A549 (cell line): Measurements from ENCODE around the gene SP100.

ENCODE experiments used
- EHF ChIP-seq: fragments of 250-450 bp; sonication (Bioruptor Pico); IDR thresholded peaks from 2 replicates; pipeline ENCODE4 v1.5.0; 2020; ENCODE audit warnings: mild to moderate bottlenecking
- JUN ChIP-seq, 2 experiments: fragments of >200 bp; sonication (Bioruptor Twin); formaldehyde crosslinking; IDR thresholded peaks; 2 replicates in 1 of 2; 3 replicates in 1 of 2; pipeline ENCODE4 v1.6.1; 2016 to 2017
- MAFK ChIP-seq: fragments of 450-650 bp; IDR thresholded peaks from 2 replicates; pipeline ENCODE4 v1.6.1; 2014; ENCODE audit not compliant: partially characterized antibody
- MAZ ChIP-seq: fragments of 150-350 bp; IDR thresholded peaks from 2 replicates; pipeline ENCODE4 v1.6.1; 2014; ENCODE audit warnings: antibody characterized with exemption, low read depth, low read length, borderline replicate concordance
- MYC ChIP-seq: IDR thresholded peaks from 2 replicates; pipeline ENCODE4 v1.6.1; 2012; ENCODE audit warnings: mild to moderate bottlenecking, inconsistent platforms, low read length, improper control_type of control experiment, borderline replicate concordance
- POLR2A ChIP-seq: IDR thresholded peaks from 2 replicates; pipeline ENCODE4 v1.6.1; 2012; ENCODE audit warnings: mild to moderate bottlenecking, low read length
- RAD21 ChIP-seq, 2 experiments: fragments of >200 bp in 1 of 2; sonication (Bioruptor Twin) in 1 of 2; formaldehyde crosslinking in 1 of 2; IDR thresholded peaks in 1 of 2; conservative IDR thresholded peaks in 1 of 2; 2 replicates in 1 of 2; 3 replicates in 1 of 2; pipeline ENCODE4 v1.6.1; 2012 to 2018; ENCODE audit warnings: inconsistent platforms in 1 of 2
- SREBF2 ChIP-seq: fragments of 450-650 bp; IDR thresholded peaks from 2 replicates; pipeline ENCODE4 v1.6.1; 2014; ENCODE audit warnings: mild to moderate bottlenecking, moderate library complexity
- TFCP2L1 ChIP-seq: fragments of 250-450 bp; sonication (Bioruptor Pico); IDR thresholded peaks from 2 replicates; pipeline ENCODE4 v1.5.0; 2021; ENCODE audit warnings: mild to moderate bottlenecking
- ZNF302 ChIP-seq: fragments of 250-450 bp; sonication (Bioruptor Pico); IDR thresholded peaks from 2 replicates; pipeline ENCODE4 v1.9.0; 2021; ENCODE audit warnings: inconsistent platforms, mild to moderate bottlenecking, moderate library complexity
- TF ChIP-seq, protein P1 (sequence below): fragments of >200 bp; sonication (Bioruptor Twin); formaldehyde crosslinking; IDR thresholded peaks from 3 replicates; pipeline ENCODE4 v1.5.1; 2016
- TF ChIP-seq, protein P2 (sequence below): IDR thresholded peaks from 2 replicates; pipeline ENCODE4 v1.6.1; 2012

DNA sequence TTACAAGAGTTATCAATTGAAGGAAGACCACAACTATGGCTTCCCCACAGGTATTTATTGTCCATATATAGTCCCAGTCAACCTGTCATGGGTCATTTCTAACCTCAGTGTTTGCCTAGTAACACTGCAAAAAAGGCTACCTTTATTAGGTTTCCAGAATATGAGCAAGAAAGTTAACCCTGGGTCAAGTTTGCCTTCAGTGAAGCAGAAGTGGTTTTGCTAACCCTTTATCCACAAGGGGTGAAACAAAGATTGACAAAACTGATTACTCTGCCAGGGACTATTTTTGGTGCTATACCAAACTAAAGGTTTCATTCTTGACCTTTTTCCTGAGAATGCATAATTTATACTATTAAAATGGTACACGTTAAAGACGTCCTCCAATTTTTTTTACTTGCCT is 28.8 kb downstream of the SP100 start:
- TF ChIP-seq JUN (IDR thresholded peaks at IDR 0.05) (no peak), EHF (CRISPR knock-in tag) (no peak), POLR2A (no peak), MAFK (no peak), ZNF302 (CRISPR knock-in tag) (no peak), SREBF2 (no peak), MYC (no peak), TFCP2L1 (CRISPR knock-in tag) (no peak), MAZ (no peak), RAD21 (conservative IDR thresholded peaks at IDR 0.05 in 1 of 2, IDR thresholded peaks at IDR 0.05 in 1 of 2) (no peak)
- TF ChIP-seq, protein P1, sequence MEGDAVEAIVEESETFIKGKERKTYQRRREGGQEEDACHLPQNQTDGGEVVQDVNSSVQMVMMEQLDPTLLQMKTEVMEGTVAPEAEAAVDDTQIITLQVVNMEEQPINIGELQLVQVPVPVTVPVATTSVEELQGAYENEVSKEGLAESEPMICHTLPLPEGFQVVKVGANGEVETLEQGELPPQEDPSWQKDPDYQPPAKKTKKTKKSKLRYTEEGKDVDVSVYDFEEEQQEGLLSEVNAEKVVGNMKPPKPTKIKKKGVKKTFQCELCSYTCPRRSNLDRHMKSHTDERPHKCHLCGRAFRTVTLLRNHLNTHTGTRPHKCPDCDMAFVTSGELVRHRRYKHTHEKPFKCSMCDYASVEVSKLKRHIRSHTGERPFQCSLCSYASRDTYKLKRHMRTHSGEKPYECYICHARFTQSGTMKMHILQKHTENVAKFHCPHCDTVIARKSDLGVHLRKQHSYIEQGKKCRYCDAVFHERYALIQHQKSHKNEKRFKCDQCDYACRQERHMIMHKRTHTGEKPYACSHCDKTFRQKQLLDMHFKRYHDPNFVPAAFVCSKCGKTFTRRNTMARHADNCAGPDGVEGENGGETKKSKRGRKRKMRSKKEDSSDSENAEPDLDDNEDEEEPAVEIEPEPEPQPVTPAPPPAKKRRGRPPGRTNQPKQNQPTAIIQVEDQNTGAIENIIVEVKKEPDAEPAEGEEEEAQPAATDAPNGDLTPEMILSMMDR = no peak
- TF ChIP-seq, protein P2, sequence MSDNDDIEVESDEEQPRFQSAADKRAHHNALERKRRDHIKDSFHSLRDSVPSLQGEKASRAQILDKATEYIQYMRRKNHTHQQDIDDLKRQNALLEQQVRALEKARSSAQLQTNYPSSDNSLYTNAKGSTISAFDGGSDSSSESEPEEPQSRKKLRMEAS = no peak
